NK-92 (cell line): ENCODE data around the gene SDHB.

Experiments used
- DNase-seq: peaks from one replicate; lab custom pipeline; 2025; ENCODE audit not compliant: unreplicated experiment; lab: John Stamatoyannopoulos, UW

SDHB gene

DNA sequence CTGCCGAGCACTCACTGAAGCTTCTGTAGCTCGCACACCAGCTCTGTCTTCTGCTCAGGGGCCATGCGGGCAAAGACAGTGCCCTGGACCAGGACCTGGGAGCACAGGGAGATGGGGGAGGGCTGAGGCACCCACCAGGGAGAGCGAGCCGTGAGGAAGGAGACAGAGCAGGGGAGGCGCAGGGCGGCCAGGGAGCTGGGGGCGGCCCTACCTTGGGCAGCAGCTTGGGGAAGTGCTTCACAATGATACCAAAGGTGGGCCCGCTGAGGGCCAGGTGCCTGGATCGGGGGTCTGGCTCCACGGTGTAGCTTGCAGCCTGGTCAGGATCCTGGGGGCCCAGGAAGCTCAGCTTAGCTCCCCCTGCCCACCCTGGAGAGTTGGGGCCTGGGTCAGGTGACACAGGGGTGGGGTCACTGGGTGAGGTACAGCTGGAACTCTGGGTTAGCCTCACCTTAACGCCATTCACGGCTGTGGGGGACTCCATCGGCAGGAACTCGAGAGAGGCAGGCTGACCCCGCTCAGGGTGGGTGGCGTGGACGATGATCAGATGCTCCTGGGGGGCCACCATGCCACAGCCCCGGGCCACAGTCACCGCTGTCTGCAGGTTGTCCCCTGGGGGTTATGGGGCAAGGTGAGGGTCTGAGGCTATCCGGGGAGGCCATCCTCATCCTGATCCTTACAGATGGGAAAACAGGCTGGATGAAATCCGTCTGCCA, 64.0 kb downstream of the SDHB start:
- DNase-seq, result no peak

DNA sequence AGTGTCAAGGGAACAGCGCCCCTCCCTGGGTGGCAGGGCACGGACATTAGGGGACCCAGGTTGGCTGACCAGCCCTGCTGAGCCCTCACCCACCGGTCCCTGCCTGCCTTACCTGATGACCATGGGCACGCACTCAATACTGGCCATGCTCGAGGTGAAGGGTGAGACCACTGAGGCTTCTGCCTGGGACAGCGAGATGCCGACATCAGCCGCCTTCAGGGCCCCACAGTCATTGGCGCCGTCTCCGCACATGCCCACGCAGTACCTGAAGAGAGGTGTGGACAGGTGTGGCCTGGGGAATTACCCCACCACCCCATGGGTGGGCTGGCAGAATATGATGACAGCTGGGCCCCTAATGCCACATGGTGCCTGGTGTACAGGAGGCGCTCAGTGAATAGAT, 65.6 kb downstream of the SDHB start:
- DNase-seq, result no peak

DNA sequence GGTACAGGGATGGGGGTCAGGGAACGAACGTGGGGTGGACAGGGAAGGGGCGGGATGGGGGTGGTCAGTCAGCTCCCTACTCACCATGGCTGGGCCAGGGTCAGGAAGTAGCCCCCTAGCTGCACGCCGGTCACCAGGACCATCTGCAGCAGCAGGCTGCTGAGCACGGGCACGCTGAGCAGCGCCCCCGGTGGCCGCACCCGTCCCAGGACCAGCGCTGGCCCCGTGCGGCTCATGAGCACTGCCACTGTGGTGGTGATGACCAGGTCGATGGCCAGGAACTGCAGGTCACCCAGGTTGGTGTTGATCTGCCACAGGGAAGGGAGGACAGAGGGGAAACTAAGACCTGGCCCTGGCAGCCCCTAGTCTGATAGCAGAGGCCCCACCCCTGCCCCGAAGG, 66.9 kb downstream of the SDHB start:
- DNase-seq, result no peak

DNA sequence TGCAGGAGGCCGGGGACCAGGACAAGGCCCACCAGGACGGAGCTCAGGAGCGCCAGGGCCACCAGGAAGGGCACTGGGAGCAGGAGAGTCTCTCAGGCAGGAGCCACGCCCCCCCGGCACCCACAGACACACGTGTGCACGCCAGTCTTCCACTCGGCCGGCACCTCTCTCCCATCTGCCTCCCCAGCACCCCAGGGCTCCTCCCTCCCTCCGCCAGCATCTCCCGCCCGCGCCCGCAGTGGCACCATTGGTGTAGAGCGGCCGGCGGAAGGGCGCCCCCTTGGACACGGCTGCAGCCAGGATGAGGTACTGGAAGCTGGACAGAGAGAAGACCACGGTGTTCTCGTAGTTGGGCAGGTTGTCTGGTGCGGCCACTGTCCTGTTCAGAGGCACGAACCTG, 67.3 kb downstream of the SDHB start:
- no peak for DNase-seq

DNA sequence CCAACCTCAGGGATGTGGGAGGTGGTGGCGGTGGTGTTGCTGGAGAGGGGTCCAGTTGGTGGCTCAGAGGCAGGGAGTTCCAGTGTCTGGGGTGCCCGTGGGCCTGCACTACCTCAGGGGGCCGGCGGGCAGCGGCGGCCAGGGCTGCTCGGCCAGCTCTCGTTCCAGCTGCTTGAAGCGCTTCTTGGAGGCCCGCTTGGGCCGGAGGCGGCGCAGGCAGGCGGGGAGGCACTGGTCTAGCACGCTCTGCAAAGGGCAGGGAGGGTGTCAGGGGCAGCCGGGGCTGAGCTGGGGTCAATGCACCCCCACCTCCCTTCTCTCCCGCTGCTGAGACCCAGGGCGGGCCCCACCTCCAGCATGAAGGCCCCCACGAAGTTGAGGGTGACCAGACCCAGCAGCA, 67.7 kb downstream of the SDHB start:
- DNase-seq, result no peak

DNA sequence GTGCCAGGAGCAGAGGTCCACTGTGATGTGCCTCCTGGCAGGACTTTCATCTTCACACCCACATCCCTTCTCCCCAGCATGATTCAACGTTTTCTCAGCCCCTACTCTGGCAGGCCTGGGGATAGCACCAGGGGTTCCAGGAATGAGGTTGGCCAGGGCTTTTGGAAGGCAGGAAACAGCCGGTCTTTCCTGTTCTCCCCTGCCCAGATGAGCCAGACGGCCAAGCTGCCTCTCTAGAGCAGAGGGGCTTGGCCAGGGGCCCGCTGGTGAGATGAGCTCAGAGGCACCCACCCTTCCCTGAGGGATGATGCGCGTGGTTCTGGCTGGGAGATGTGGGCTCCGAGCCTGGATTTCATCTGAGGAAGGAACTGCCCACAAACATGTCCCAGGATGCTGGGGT, 69.1 kb downstream of the SDHB start:
- no peak for DNase-seq

DNA sequence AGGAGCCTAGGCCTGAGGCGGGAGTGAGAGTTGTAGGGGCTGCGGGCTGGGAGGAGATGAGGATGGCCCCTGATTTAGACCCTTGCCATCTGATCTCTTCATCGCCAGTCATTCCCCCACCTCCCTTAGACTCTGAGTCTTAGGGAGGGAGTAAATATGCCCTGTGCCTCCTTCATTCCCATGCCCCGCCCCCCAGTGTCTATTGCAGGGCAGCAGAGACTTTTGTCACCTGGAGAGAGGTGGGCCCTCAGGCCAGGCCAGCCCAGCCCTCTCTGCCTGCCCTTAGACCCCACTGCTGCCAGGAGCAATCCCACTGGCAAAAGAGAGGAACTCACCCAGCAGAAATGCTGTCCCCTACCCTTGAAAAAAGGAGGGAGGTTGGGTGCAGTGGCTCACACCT, 70.2 kb downstream of the SDHB start:
- DNase-seq, result no peak

DNA sequence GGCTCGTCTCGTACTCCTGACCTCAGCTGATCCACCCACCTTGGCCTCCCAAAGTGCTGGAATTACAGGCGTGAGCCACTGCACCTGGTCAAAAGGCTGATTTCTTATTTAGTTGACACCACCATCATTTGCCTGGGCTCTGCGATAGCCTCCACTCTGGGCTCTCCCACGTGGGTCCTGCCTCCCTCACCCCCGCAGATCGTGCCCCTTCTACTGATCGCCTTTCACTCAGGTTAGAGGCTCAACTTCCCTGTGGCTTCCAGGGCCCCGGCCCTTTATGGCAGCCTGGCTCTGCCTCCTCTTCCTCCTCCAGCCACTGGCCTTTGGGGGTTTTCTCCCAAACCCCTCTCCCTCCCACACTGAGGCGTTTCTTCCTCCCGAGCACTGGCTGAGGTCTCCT, 70.9 kb downstream of the SDHB start:
- DNase-seq, result no peak

DNA sequence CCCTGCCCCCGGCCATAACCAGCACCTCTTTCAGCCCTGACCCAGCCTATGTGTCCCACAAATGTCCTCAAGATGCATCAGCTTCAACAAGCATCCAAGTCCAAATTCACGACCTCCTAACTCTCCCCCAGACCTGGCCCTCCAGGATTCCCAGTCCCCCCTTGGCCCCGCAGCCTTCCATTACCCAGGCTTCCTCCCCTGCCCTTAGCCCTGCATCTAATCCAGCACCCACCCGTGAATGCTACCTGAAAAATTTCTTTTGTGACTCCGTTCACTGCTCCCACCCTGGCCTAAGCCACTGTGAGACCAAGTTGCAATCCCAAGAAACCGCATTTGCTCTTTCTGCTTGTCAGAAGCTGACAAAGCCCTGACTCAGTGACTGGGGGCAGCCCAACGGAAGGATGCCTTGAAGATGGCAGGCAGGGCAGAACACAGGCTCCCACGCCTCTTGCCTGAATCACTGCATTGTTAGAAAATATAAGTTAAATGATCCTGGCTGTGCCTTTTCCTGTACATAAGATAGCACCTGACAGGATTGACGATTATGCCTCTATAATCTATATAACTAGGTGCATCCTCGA, 72.5 kb downstream of the SDHB start:
- DNase-seq, result no peak

DNA sequence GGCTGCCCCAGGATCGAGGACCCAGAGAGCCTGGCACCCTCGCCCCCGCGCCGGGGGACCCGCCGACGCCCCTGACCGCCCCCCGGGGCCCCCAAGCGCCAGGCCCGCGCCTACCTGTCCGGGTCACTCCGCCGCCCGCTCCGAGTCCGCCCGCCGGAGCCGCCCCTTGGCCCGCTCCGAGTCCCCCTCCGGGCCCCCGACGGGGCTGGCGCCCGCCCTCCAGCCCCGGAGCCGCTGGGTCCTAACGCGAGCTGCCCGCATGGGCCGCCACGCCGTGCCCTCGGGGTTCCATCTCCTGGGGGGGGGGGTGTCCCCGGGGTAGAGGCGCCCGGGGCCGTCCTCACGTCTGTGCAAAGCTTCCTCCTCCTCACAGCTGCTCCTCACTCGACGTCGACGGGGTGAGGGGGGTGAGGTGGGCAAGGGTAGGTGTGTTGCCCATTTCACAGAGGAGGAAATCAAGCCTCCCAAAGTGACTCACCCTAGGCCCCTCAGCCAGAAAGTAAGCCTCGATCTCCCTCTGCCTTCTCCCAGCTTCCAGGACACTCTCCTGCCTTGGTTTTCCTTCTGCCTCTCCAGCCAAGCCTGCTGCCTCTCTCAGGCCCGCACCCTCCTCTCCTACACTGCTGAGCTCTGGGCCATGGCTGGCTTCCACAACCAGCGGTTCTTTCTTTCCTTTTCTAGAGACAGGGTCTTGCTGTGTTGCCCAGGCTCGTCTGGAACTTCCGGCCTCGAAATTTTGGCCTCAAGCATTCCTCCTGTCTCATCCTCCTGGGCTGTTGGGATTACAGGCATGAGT, 73.2 kb downstream of the SDHB start, which contains the start of gene MFAP2:
Gene MFAP2 (minus strand): TSS at position 148 of the 796 bp plus-strand sequence. CDS start 2,347 bp downstream, outside the sequence.
- no peak for DNase-seq

DNA sequence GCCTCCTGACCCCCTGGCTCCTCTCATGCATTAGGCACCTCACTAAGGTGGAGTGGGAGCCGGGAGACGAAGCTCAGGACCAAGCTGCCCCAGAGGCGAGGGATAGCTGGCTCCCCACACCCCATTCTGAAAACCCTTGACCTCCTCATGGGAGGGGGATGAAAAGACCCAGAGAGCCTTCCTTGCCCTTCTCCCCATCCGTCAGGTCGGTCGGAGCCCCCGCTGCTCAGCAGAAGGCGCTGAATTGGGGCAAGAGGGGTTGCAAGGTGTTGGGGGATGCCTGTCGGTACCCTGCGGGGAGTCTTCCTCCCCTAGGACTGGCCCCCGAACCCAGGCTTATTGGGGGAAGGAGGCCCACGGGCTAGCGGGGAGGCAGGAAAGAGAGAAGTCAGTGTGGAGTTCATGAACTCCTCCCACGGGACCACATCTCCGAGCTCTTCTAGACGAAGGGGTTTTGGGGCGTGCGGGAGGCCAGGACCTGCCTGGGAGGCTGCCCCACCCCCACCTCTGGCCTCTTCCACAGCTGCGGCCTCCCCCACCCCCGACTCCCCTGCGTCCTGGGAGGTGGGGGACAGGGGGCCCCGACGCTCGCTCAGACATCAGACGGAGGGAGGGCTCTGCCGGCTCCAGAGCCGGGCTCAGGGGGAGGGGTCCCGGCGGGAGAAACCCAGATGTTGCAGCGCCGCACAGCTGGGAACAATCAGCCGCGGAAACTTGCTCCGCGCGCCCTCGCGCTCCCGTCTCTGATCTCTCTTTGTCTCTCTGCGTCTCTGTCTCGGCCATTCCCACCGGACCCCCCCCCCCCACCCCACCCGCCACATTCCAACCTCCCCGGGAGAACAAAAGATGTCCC, 74.1 kb downstream of the SDHB start:
- DNase-seq, result no peak

DNA sequence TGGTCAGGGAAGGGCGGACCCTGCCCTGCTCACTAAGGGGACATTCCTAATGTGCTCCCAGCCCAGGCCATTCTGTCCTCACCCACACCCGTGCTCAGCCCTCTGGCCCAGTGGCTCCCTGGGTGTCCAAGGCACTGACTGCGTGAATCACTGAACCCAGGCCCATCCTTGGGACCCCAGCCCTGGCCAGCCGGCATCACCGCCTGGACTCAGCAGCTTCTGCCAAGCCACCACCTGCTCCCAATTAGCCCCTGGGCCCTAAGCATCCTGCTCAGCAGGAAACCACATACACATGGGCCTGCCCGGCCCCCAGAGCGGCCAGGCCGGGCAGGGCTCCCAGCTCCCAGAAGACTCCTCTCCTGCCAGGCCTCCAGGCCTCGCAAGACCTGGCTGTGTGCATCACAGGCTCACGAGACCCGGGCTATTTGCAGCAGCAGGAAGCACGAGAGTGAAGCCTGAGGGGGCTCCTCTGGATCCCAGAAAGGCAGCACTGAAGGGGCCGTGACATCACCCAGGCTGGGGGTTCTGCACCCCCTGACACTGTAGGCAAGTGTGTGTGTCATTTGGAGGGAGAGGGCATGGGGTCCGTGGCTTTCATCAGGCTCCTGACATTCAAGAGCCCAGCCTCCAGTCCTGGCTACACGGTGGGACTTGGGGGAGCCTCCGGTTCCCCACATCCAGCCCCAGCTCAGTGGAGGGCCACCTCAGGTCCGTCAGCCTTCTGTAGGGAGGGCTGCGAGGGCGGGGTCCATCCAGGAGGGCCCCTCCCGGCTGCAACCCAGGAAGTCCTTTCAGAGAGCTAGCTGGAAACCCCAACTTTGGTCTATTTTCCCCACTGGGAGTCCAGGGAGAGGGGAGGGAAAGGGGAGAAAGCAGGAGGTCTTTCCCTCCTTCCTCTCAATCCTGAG, 75.0 kb downstream of the SDHB start:
- DNase-seq, result no peak

DNA sequence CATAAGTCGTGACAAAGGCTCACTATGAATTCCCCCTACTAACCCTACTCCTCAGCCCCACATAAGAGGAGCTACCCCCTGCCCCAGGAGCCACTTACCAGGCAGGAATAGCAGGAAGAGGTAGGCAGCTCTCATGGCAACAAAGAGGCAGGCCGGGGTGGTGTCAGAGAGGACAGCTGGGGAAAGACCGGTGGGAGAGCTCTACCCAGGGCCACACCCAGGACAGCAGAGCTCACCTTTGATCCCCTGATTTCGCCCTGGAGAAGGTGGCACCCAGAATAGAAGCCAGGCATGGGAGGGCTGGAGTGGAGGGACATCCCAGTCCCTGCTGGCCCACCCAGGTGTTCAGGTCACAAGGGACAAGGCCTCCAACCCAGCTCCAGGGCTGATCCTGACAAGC, 75.7 kb downstream of the SDHB start:
- DNase-seq, result no peak

DNA sequence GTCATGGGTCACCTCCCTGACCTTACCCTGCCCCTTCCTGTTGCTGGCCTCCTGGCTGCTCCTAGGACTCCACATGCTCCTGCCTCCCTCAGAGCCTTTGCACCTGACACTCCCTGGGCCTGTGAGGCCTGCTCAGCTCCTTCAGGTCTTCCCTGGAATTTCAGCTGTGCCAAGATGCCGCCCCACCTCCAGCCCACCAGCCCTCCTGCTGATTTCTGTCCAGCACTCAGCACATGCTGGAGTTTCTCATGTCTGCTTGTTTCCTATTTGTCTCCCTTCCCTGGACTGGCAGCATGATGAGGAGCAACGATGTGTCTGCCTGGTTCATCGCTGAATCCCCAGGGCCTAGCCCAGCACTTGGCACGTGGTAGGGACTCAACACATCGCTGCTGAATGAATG, 76.5 kb downstream of the SDHB start:
- DNase-seq, result no peak

DNA sequence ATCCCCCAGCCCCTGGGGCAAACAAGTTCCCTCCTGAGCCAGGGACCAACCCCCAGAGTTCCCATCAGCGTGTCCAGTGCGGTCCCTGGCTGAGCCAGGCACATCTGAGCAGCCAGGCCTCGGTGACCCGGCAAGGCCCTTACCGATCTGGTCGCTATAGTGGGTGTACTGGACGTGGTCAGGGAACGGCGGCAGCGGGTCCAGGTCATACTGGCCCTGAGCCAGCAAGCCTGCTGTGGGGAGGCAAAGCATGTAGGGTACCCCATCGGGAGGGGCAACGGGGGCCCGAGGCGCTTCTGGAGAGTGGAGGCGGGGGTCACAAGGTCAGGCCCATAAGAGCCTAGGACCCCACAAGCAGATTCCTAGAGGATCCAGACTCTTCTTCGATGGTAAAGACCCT, 76.9 kb downstream of the SDHB start:
- DNase-seq, result no peak

DNA sequence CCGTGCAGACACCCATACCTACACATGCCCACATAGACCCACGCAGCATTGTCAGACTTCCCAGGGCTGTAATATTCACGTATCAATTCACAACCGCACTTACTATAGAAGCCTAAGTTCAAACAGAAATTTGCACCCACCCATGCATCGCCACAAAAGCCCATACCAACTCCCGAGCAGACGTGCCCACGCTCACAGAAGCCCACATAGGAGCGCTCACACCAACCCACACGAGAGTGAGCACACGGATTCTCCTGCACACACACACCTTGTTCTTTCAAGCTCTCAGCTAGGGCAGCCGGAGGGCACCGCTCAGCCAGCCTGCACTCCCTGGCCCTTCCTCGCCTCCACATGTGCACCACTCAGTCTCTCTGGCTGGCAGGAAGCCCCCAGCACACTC, 78.0 kb downstream of the SDHB start:
- no peak for DNase-seq

DNA sequence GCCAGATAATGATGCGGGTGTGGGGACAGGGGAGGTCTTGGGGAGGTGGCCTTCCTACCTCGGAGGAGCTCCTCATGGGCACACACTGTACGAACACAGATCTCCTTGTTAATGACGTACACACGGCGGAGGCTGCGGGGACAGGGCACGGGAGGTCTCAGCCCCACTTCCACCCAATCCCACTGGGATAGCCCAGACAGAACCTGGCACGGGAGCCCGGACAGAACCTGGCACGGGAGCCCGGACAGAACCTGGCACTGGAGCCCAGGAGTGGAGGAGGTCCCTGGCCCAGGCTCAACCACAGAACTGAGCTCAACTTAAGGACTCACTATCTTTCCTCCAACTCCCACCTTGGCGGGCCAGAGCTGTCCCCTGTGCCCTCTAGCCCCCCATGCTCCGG, 78.6 kb downstream of the SDHB start:
- no peak for DNase-seq

DNA sequence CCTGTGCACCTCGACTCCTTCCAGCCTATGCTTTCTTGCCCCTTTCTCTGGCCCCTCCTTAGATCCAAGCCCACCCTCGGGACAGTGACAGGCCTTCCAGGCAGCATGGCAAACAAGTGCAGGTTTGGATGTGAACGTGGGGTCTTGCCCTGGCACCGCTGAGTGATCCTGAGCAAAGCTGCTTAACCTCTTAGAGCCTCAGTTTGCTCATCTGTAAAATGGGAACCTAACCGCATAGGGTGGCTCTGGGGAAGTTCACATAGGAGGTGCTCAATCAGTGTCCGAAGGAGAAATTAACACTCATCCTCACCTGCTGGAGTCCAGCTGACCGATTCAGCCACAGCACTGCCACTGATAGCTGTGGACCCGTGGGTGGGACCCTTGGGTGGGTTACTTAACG, 80.6 kb downstream of the SDHB start:
- DNase-seq, result no peak

DNA sequence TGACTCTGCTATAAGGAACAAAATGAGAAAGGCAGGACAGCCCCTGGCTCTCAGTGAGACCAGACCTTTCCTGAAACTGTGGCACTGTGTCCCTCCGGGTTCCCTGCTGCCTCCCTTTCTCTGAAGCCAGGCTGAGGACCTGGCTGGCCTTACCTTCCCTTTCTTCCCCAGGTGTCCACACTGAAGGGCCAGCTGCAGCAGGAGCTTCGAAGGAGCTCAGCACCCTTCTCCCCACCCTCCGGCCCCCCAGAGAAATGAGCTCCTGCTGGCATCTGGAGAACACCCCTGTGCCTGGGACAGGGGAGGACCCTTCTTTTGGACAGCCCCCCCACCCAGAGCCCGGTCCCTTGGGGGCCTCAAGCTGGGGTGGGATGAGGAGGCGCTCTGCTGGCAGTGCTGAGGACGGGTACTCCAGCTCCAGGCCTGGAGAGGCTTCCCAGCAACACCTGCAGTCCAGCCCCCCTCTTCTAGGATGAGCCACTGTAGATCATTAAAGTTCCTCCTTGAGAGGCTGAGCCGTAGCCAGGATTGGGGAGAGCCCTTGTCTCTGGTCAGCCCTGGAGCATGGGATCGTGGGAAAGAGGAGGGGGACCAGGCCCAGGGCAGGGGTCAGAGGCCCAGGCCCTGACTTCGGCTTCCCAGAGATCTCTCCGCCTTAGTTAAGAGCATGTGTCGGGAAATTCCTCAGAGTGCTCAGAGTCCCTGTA, 81.5 kb downstream of the SDHB start:
- DNase-seq, result no peak
